Lung (tissue), 12 donors: ENCODE results near the gene TMEM117. TPM values are rescaled to one million over a fixed set of nuclear protein-coding genes. Genes with fewer than 3 reads are reported as not detected.

Experiments used
- ATAC-seq: fragments of 200-7000 bp; cut with Tn5 transposase; one replicate; pipeline ENCODE4 v1.9.1; 2020; ENCODE audit warnings: moderate number of reproducible peaks; ENCODE audit not compliant: insufficient read depth, low FRiP score
- DNase-seq, 3 donors: peaks; one replicate each; pipeline ENCODE4 v3.0.0-alpha.2; 2013 to 2017
- H3K27ac ChIP-seq, 2 donors: one replicate each; pipeline ENCODE4 v1.5.1; 2013; ENCODE audit warnings: mild to moderate bottlenecking in 2 of 2, moderate library complexity in 2 of 2, control low read depth in 1 of 2, inconsistent platforms in 1 of 2, low read depth in 1 of 2, low read length in 1 of 2
- H3K27me3 ChIP-seq, 3 donors: one replicate each; pipeline ENCODE4 v1.5.1; 2013; ENCODE audit warnings: low read length in 2 of 3; ENCODE audit not compliant: control insufficient read depth in 3 of 3, insufficient read depth in 3 of 3
- H3K36me3 ChIP-seq, 4 donors: one replicate each; pipeline ENCODE4 v1.5.1; 2013; ENCODE audit warnings: low read length in 4 of 4, mild to moderate bottlenecking in 1 of 4, moderate library complexity in 1 of 4; ENCODE audit not compliant: control insufficient read depth in 4 of 4, insufficient read depth in 4 of 4
- H3K4me1 ChIP-seq, 5 donors: one replicate each; pipeline ENCODE4 v1.5.1; 2013; ENCODE audit warnings: low read length in 5 of 5, mild to moderate bottlenecking in 2 of 5, moderate library complexity in 1 of 5; ENCODE audit not compliant: control insufficient read depth in 5 of 5, insufficient read depth in 5 of 5
- H3K4me3 ChIP-seq: one replicate; pipeline ENCODE4 v1.5.1; 2013; ENCODE audit warnings: mild to moderate bottlenecking, control low read depth, moderate library complexity
- H3K9ac ChIP-seq, 2 donors: one replicate each; pipeline ENCODE4 v1.5.1; 2013; ENCODE audit warnings: low read length in 2 of 2, control low read depth in 1 of 2; ENCODE audit not compliant: insufficient read depth in 1 of 2
- H3K9me3 ChIP-seq, 4 donors: one replicate each; pipeline ENCODE4 v1.5.1; 2013; ENCODE audit warnings: low read length in 3 of 4, mild to moderate bottlenecking in 1 of 4, moderate library complexity in 1 of 4; ENCODE audit not compliant: control insufficient read depth in 4 of 4, insufficient read depth in 3 of 4
- CTCF ChIP-seq: IDR thresholded peaks from 2 replicates; pipeline ENCODE4 v1.5.1; 2012; ENCODE audit warnings: mild to moderate bottlenecking; ENCODE audit errors: control extremely low read depth, extremely low read depth
- WGBS, 2 donors: extraction: QIAGEN DNeasy Blood & Tissue Kit; methylation state at CpG; one replicate each; pipeline ENCODE4 v1.1.7; 2013; 5-methylcytosine and 5-hydroxymethylcytosine counted together
- polyA plus RNA-seq, 2 donors: library from polyadenylated mRNA; stranded (reverse); fragments of 200-250 nt; gene quantifications; one replicate each; pipeline ENCODE4 v1.2.1, GENCODE V29; 2013
- total RNA-seq, 2 donors: library from RNA; depleted of rRNA in 1 of 2; stranded (reverse); fragments of >200 nt in 1 of 2; gene quantifications; one replicate each; pipeline ENCODE4 v1.2.1, GENCODE V29; 2014 to 2021
- donor health status: control.
- donor health status: control.
- donor health status: Bipolar disorder and iron deficiency.
- donor health status: healthy.
- donor health status: DM: yes; HTN: yes; CAD: no.

TMEM117 gene
- total and polyA plus RNA-seq, 4 donors = 1.2 to 6.1 (median 2.3) TPM

GRCh38 chr12:44381341-44381740, 545.5 kb downstream of the TMEM117 start:
- no peak for DNase-seq
- Histone ChIP-seq H3K27ac (no peak overlapping the region), H3K36me3 (peaks cover 0 to 2% (median 0%) of the 10 kb centered on the region in 4 donors), H3K4me1 (peaks cover 0 to 5% (median 0%) of the 10 kb centered on the region in 5 donors), H3K9me3 (no peaks in the 10 kb centered on the region), H3K9ac (no peak overlapping the region), H3K4me3 (no peak overlapping the region), H3K27me3 (no peaks in the 10 kb centered on the region)
- TF ChIP-seq CTCF = no peak
- ATAC-seq = no peak
- 88 to 90% methylated on average over 6 of the region's 6 CpGs for WGBS, 2 donors

GRCh38 chr12:44384136-44384535, 548.3 kb downstream of the TMEM117 start:
- no peak for ATAC-seq
- no peak for TF ChIP-seq CTCF

GRCh38 chr12:44385964-44386363, 550.1 kb downstream of the TMEM117 start:
- WGBS, 2 donors = 80% methylated on average over 4 of the region's 4 CpGs
- no peak overlapping the region for H3K4me3 ChIP-seq
- no peak for ATAC-seq

More at GRCh38 chr12:44384136-44384535, 548.3 kb downstream of the TMEM117 start:
- Histone ChIP-seq H3K27me3 (no peaks in the 10 kb centered on the region), H3K9me3 (no peaks in the 10 kb centered on the region), H3K36me3 (no peaks in the 10 kb centered on the region), H3K27ac (no peak overlapping the region), H3K4me3 (no peak overlapping the region), H3K9ac (no peak overlapping the region), H3K4me1 (peaks cover 0 to 5% (median 0%) of the 10 kb centered on the region in 5 donors)
- WGBS, 2 donors = 78 to 81% methylated on average over 3 of the region's 3 CpGs
- DNase-seq = no peak

More at GRCh38 chr12:44385964-44386363, 550.1 kb downstream of the TMEM117 start:
- TF ChIP-seq CTCF = no peak
- Histone ChIP-seq H3K36me3 (no peaks in the 10 kb centered on the region), H3K27me3 (no peaks in the 10 kb centered on the region), H3K9ac (no peak overlapping the region), H3K9me3 (no peaks in the 10 kb centered on the region), H3K4me1 (peaks cover 0 to 2% (median 0%) of the 10 kb centered on the region in 5 donors), H3K27ac (no peak overlapping the region)
- no peak for DNase-seq
